Ovary (tissue), 3 donors: ENCODE measurements around the gene FOXC1.

Experiments used
- EP300 ChIP-seq: sonication (generic); formaldehyde crosslinking; IDR thresholded peaks from one replicate; pipeline ENCODE4 v1.6.1; 2017; ENCODE audit warnings: antibody characterized with exemption
- TF ChIP-seq, protein P1 (sequence below), 3 donors: fragments of 450-650 bp in 2 of 3; fragments of 200-600 bp in 1 of 3; IDR thresholded peaks; one replicate each; pipeline versions ENCODE4 v1.5.1 to v1.8.0; 2016 to 2022; ENCODE audit warnings: antibody characterized with exemption in 3 of 3, mild to moderate bottlenecking in 1 of 3
- donor health status: DM: no; HTN: no; CAD: no.

DNA sequence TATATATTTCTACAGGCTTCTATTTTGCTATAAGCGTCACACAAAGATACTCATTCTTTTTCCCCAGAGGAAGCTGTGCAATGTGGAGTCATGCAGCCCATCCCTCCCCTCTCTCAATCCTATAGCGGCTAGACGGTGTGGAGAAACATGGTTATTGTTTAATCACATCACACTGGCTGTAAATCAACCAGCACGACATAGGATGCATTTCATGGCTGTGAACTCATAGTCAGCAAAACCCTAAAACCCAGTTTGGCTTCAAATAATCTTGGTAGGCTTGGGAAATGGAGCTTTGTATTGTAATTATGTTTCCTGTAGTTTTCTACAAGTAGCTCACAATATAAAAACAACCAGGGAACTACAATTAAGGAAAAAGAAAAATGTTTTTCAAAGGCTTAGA lies 16.8 kb downstream of the FOXC1 start:
- TF ChIP-seq, protein P1, sequence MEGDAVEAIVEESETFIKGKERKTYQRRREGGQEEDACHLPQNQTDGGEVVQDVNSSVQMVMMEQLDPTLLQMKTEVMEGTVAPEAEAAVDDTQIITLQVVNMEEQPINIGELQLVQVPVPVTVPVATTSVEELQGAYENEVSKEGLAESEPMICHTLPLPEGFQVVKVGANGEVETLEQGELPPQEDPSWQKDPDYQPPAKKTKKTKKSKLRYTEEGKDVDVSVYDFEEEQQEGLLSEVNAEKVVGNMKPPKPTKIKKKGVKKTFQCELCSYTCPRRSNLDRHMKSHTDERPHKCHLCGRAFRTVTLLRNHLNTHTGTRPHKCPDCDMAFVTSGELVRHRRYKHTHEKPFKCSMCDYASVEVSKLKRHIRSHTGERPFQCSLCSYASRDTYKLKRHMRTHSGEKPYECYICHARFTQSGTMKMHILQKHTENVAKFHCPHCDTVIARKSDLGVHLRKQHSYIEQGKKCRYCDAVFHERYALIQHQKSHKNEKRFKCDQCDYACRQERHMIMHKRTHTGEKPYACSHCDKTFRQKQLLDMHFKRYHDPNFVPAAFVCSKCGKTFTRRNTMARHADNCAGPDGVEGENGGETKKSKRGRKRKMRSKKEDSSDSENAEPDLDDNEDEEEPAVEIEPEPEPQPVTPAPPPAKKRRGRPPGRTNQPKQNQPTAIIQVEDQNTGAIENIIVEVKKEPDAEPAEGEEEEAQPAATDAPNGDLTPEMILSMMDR (IDR thresholded peaks at IDR 0.05) = no peak
- TF ChIP-seq EP300 = no peak
